ENCODE data around the gene ZFP1.
"Not testable (repeated sequence)": the region's sequence is repeated elsewhere in the genome, so short reads cannot be mapped to it uniquely, and the experiment has no call there.

ZFP1 gene

GRCh38 chr16:75169899-75170405 is 21.6 kb downstream of the ZFP1 start:
- DNase-seq, result no peak

GRCh38 chr16:75172578-75172977 is 24.3 kb downstream of the ZFP1 start:
- DNase-seq, result no peak

GRCh38 chr16:75175074-75175473 is 26.8 kb downstream of the ZFP1 start:
- DNase-seq, result no peak

DNA sequence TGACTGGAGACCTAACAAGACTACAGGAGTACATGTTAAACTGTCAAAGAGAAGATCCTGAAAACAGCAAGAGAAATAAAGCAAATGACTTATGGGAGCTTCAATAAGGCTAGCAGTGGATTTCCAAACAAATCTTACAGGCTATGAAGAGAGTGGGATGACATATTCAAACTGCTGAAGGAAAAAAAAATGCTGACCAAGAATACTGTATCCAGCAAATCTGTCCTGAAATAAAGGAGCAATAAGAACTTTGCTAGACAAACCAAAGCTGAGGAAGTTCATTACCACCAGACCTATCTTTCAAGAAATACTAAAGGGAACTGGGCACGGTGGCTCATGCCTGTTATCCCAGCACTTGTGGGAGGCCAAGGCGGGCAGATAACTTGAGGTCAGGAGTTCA is 28.6 kb downstream of the ZFP1 start:
- no peak for DNase-seq

DNA sequence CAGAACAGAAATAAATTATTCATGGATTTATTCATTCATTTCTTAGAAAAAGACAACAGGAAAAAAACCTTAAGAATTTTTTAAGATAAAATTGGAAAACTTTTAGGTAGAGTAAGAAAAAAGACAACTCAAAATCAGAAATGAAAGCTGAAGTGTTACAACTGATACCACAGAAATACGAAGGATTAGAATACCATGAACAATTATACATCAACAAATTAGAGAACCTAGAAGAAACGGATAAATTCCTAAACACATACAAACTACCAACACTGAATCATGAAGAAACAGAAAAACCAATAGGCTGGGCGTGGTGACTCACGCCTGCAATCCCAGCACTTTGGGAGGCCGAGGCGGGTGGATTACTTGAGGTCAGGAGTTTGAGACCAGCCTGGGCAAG is 30.9 kb downstream of the ZFP1 start:
- no peak for DNase-seq

DNA sequence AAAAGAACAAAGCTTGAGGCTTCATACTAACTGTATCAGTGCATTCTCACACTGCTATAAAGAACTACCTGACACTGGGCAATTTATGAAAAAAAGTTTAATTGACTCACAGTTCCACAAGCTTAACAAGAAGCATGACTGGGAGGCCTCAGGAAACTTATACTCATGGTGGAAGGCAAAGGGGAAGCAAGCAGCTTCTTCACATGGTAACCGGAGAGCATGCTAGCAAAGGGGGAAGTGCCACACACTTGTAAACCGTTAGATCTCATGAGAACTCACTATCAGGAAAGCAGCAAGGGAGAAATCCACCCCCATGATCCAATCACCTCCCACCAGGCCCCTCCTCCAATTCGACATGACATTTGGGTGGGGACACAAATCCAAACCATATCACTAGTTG is 33.3 kb downstream of the ZFP1 start:
- no peak for DNase-seq

- DNase-seq, result no peak
Measured at GRCh38 chr16:75188832-75189477, 40.6 kb downstream of the ZFP1 start.

DNA sequence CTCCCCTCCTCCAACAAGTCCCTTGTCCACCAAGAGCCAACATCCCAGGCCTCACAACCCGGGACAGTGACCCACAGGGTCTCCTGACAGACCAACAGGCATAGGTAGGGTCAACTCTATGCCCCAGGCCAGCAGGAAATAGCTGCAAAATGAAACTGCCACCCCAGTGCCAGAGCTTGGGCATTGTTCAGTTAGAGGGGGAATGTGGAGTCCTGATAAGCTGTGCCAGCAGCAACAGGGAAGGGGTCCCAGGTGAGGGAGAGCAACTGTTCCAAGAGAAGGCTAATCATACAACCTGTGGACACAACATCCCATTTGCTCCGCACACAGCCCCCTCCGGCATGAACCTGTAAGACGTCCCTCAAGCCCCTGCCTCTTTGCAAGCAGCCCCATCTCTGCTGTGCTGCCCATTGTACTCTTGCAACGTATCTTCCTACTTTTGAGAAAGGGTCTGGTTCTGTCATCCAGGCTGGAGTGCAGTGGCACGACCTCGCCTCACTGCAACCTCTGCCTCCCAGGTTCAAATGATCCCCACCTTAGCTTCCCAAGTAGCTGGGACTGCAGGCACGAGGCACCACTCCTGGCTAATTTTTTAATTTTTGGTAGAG is 41.4 kb downstream of the ZFP1 start:
- no peak for DNase-seq

GRCh38 chr16:75192606-75193264 is 44.4 kb downstream of the ZFP1 start:
- DNase-seq, result no peak

DNA sequence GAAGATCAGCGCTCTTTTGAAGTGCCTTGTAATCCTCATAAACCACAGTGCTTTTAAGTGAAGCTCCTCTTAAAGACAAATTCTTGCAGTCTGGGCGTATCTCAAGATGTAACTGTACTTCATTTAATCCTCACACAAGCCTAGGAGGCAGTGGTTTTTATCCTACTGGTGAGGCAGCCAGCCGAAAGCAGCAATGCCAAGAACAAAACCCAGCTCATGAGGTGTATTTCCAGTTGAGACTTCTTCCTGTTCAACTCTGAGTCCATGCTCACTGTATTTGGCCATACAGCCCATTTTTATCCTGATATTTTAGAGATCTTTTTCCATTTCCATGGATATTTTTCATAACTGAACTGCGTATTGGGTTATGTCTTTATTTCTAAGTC is 44.9 kb downstream of the ZFP1 start:
- no peak for DNase-seq

GRCh38 chr16:75193730-75194444 is 45.6 kb downstream of the ZFP1 start:
- DNase-seq, result no peak

- no peak for DNase-seq
Measured at GRCh38 chr16:75195811-75196790, 47.8 kb downstream of the ZFP1 start.

GRCh38 chr16:75196836-75197235 is 48.5 kb downstream of the ZFP1 start:
- no peak for DNase-seq

GRCh38 chr16:75197522-75198134 is 49.3 kb downstream of the ZFP1 start:
- no peak for DNase-seq

- peak; percentile 25 for DNase-seq
Measured at GRCh38 chr16:75198135-75198600, 49.8 kb downstream of the ZFP1 start.

DNA sequence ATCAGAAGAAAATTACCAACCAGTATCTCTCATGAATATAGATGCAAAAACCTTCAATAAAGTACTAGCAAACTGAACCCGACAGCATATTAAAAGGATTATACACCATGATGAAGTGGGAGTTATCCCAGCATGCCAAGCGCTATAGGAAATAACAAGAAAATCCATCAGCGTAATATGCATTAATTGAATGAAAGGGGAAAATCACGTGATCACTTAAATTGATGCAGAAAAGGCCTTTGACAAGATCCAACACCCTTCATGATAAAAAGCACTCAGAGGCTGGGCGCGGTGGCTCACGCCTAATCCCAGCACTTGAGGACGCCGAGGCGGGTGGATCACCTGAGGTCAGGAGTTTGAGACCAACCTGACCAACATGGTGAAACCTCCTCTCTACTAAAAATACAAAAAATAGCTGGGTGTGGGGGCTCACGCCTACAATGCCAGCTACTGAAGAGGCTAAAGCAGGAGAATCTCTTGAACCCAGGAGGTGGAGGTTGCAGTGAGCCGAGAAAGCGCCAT is 53.8 kb downstream of the ZFP1 start:
- DNase-seq, result no peak

DNA sequence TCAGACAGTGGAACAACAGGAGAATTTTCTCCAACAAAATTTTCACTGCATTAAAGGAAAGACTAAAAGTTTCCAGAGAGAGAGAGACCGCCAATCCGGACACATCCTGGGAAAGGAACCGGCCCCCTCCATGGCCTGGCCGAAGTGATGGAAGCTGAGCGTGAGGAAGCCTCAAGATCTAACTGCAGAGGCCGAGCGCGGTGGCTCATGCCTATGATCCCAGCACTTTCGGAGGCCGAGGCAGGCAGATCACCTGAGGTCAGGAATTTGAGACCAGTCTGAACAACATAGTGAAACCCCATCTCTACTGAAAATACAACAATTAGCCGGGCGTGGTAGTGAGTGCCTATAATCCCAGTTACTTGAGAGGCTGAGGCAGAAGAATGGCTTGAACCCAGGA is 54.8 kb downstream of the ZFP1 start:
- no peak for DNase-seq

- DNase-seq, result no peak
Measured at GRCh38 chr16:75203667-75204409, 55.5 kb downstream of the ZFP1 start.

DNA sequence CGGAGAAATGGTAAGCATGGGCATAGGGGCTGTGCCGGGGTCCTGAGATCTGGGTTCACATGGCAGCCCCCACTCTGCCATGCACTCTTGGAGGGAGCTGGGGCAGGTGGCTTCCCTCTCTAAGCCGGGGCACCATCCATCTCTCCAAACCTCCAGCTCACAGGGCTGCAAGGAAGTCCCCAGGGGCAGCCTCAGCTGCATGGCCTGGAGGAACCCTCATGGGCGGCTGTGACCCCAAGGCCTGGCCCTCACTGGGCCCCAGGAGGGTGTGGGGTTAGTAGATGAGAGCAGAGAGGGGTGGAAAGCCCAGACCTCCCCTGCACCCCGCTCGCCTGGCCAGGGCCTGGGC is 56.1 kb downstream of the ZFP1 start:
- no peak for DNase-seq

GRCh38 chr16:75204905-75205304 is 56.6 kb downstream of the ZFP1 start:
- DNase-seq, result not testable (repeated sequence)

DNA sequence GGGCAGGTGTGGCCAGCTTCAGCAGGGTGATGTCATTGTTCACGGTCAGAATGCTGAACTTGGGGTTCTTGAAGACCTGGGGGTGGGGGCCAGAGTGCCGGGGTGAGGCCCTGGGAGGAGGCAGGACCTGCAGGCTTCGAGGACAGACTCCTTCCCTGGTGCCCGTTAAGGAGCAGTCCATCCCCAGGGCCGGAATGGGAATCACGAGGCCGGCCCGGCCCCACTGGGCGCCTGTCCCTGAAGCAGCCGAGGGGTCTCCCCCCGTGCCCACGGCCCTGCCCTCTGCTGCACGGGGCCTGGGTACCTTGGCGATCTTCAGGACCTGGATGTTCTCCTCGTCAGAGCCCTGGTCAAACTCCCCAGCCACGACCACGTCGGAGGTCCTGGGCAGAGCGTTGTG is 57.1 kb downstream of the ZFP1 start:
- not testable (repeated sequence) for DNase-seq
